ENCODE results near the gene TCAIM. TPM values are rescaled to one million over a fixed set of nuclear protein-coding genes. Genes with fewer than 3 reads are reported as not detected.
"Not testable (repeated sequence)": the region's sequence is repeated elsewhere in the genome, so short reads cannot be mapped to it uniquely, and the experiment has no call there.

Gene TCAIM
- total RNA-seq, 1 donor from 2014 or later, result 17.0 TPM

- no peak for TF ChIP-seq CTCF (IDR thresholded peaks at IDR 0.05)
- DNase-seq (ENCODE audit: low spot score in 2 of 2), result no peak
- Histone ChIP-seq H3K4me3 (no peak overlapping the region), H3K27ac (no peak overlapping the region), H3K4me1 (no peaks in the 10 kb centered on the region), H3K27me3 (no peaks in the 10 kb centered on the region), H3K36me3 (peaks cover 5 to 38% of the 10 kb centered on the region in 2 donors), H3K9me3 (no peaks in the 10 kb centered on the region)
- intact Hi-C loops (cut with DNase I), result no loop called here
Measured at GRCh38 chr3:44396200-44397171, 57.9 kb downstream of the TCAIM start.

GRCh38 chr3:44398271-44398670 lies 59.7 kb downstream of the TCAIM start:
- intact Hi-C loops (cut with DNase I); DNase-seq (ENCODE audit: low spot score in 2 of 2): not testable (repeated sequence)

GRCh38 chr3:44398853-44399252 lies 60.3 kb downstream of the TCAIM start:
- Histone ChIP-seq H3K36me3 (peaks cover 6 to 31% of the 10 kb centered on the region in 2 donors), H3K4me3 (no peak overlapping the region), H3K9me3 (no peaks in the 10 kb centered on the region), H3K27me3 (no peaks in the 10 kb centered on the region), H3K4me1 (no peaks in the 10 kb centered on the region), H3K27ac (no peak overlapping the region)
- DNase-seq (ENCODE audit: low spot score in 2 of 2), result no peak
- no peak for TF ChIP-seq CTCF (IDR thresholded peaks at IDR 0.05)
- intact Hi-C loops (cut with DNase I), result no loop called here

More at GRCh38 chr3:44398271-44398670, 59.7 kb downstream of the TCAIM start:
- H3K36me3 ChIP-seq, result peaks cover 5 to 35% of the 10 kb centered on the region in 2 donors
- not testable (repeated sequence) for H3K9me3 ChIP-seq, H3K27ac ChIP-seq, H3K4me1 ChIP-seq, H3K27me3 ChIP-seq, H3K4me3 ChIP-seq

- Histone ChIP-seq H3K9me3 (no peaks in the 10 kb centered on the region), H3K27ac (no peak overlapping the region), H3K4me3 (no peak overlapping the region), H3K4me1 (no peaks in the 10 kb centered on the region), H3K36me3 (peaks cover 10 to 25% of the 10 kb centered on the region in 2 donors), H3K27me3 (no peaks in the 10 kb centered on the region)
- TF ChIP-seq CTCF (IDR thresholded peaks at IDR 0.05), result no peak
- DNase-seq (ENCODE audit: low spot score in 2 of 2), result no peak
- intact Hi-C loops (cut with DNase I), result no loop called here
Measured at GRCh38 chr3:44400771-44401170, 62.2 kb downstream of the TCAIM start.

GRCh38 chr3:44402548-44402947 lies 64.0 kb downstream of the TCAIM start:
- intact Hi-C loops (cut with DNase I), result no loop called here
- H3K36me3 ChIP-seq, result peaks cover 4 to 18% of the 10 kb centered on the region in 2 donors
- DNase-seq (ENCODE audit: low spot score in 2 of 2), result no peak

More at GRCh38 chr3:44402548-44402947, 64.0 kb downstream of the TCAIM start:
- no peak for TF ChIP-seq CTCF (IDR thresholded peaks at IDR 0.05)
- Histone ChIP-seq H3K9me3 (no peaks in the 10 kb centered on the region), H3K27me3 (no peaks in the 10 kb centered on the region), H3K4me3 (no peak overlapping the region), H3K4me1 (no peaks in the 10 kb centered on the region), H3K27ac (no peak overlapping the region)

Data from ascending aorta (tissue), 2 donors.